ENCODE measurements around the gene ADGRV1.
A peak's percentile ranks its signal among the peaks of the same experiment; 100 is the strongest.

Gene ADGRV1

DNA sequence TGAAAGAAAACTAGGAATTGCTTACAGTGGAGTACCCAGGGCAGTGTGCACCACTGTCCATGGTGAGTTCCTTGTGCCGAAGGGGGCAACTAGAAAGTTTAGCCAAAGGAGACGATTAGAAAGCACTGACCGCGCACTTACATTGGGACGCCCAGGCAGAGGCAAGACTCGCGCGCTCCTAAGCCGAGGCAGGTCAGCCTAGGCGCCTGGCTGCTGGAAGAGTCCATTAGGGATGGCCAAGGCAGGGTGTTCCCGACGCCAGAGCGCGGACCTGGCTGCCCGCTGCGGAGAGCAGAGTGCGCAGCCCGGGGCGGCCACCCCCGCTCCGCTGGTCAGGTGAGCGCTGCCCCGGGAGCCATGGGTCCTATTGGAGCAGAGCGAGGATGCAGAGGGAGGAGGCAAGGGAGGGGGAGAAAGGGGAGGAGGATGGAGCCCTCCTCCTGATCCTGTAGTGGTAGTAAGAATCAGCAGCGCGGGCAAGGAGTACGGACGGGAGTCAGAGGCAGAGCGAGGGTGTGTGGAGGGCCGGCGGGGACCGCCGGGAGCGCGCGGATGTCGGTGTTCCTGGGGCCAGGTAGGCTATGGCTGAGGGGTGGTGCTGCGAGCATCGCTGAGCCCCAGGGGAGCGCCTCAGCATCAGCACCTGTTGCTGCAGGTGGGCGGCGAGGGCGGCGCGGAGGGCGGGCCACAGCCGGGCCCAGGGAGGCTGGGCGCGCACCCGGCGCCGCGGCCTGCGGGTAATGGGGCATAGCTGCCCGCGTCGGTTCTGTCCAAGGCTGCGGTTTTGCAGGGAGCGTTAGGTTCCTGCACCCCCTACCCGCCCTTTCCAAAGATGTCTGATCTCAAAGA, at the start of gene ADGRV1:
Gene ADGRV1, plus strand, starts transcription at position 454 of the 849 bp plus-strand sequence. Its CDS starts 99 bp downstream, at position 553.
- peak; percentile 97 for DNase-seq

DNA sequence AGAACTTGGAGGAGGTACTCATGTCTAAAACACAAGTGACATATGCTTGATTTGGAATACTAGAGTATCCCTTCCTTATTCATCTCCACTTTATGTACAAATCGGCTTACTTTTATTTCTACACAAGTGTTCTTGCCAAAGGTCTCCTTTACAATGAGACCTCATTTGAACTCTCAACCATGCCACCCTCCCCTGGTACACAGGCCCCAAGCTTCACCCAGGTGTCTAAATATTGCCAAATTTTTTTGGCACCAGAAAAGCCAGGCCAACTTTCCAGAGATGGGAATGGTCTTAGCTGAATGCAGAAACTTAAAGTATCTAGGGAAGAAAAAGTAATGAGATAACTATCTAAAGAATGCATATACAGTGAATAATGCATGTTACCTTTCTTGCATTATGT, 48.2 kb upstream of the ADGRV1 start:
- no peak for DNase-seq

- no peak for DNase-seq
Measured at GRCh38 chr5:90514520-90514919, 44.1 kb upstream of the ADGRV1 start.

DNA sequence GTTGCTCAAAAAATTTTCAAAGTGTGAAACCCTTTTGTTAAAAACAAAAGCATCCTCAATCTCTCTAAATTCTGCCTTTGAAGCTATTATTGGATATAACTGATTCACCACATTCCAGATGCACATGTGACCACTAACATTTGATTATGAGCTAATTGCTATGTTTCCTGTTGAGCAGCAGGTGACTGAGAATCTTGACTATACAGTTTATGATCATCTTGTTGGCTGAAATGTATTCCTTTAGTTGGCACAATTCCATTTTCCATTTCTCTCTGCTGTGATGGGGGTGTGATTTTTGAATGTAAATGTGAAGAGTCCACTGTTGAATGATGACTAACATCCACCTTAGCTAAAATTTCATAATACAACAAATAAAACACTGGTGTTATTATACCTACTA, 39.9 kb upstream of the ADGRV1 start:
- DNase-seq = peak; percentile 42 to 50

DNA sequence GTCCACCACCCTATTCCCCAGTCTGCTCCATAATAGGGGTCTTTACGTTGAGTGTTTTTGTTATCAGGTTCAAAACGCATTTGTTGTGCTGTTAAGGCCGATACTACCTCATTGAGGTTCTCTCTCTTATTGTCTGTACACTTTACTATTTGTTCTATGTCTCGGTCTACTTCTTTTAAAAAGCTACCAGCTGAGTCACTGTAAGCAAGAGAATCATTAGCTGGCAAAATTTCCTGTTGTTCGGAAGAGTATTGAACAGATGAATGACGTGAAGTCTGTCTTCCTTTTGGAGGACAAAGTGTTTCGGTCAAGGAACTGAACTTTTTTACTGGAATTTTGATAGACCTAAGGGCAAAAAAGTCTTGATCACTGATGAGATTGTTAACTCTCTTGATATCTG, 39.5 kb upstream of the ADGRV1 start:
- DNase-seq = peak in 1 of 2 experiments; percentile 35

DNA sequence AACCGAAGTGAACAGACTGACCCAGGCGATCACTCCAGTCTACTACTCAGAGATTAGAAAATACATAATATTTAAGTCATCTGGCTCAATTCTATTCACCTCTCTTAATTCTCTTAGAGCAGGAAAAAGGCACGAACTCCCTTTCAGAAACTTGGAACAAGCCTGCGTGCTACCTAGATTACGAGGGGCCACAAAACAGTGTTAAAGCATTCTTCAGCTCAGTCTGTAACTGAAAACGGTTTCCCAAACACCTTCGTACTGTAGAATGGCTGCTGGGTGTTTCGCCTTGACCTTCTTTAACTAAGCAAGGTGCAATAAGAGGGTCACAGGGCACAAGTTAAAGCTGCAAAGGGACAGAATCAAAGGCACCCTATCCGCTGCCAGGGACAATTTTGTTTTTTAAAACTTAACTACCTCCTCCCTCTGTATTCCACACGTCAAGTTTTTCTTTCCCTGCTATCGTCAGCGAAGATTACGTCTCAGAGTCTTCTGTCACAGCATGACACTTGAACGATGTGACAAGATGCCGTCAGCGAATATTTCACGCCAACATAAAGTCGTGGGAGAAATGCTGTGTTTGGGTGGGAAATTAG, 29.9 kb upstream of the ADGRV1 start:
- no peak for DNase-seq

GRCh38 chr5:90529194-90529938, 29.2 kb upstream of the ADGRV1 start, which contains the start of gene LYSMD3:
TSS of gene LYSMD3 (minus strand) at chr5:90529584. CDS start at chr5:90525289, 4,295 bp downstream.
- DNase-seq = peak; percentile 94 to 95

DNA sequence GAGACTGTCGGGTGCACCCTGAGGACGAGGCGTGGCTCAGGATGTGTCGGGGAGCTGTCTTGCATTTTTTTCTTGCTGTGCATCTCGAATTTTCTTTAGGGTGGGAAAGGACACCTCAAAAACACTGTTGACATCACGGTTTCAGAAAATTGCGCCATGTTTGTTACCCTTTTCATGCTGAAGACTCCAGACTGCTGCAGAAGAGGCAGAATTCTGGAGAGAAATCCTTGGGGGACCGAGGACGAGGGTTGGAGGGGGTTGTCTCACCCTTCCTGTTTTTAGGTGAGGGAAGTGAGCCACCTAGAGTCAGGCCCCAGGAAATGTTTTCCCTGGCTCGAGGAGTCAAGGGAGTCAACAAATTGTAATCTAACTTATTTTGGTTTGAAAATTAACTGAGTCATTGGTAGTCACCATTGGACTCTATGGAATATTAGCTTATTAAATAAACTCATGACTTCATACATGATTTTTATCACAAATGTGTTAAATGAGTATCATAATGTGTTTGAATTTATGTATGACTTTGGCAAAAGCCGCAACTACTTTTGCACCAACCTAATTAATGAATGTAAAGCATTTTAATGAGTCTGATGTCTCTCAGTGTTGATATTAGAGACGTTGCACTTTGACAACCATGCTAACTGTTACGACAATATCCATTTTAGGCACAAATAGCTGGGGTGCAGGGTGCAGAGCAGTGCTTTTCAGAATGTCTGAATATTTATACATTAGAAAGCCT, 28.5 kb upstream of the ADGRV1 start:
- DNase-seq = peak; percentile 74 to 77

DNA sequence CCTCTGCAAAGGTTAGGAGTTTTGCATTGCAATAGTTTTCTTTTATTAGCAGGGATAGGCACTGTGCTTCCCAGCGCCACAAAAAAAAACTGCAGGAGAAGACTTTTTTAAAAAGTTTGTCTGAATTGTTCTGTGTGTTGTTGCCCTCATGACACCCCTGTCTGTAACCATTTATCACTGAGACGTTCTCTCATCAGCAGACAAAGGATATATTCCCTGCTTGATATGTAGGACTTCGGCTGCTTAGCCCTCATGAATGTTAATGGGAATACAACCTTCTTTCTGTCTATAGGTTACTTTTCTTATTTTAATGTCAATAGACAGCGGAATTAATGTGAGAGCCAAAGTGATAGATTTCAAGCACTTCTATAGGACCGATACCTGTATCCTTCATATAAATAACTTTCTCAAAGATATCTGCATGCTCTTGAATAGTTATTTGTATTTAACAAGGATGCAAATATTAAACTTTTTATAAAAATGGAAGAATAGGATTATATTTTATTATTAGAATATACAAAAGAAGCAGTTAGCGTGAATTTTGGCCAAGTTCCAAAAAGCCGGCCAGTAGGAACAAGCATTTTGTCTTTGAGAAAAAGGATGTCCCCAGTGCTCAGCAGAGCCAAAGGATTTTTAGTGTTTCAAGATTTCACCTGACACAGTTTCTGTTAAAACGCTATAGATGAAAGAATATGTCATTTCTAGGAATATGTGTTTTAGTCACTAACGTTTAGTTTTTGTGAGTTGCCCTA, 27.7 kb upstream of the ADGRV1 start:
- peak; percentile 12 to 18 for DNase-seq

- DNase-seq = no peak
Measured at GRCh38 chr5:90533794-90534193, 24.8 kb upstream of the ADGRV1 start.

GRCh38 chr5:90534922-90535321, 23.7 kb upstream of the ADGRV1 start:
- DNase-seq = no peak

DNA sequence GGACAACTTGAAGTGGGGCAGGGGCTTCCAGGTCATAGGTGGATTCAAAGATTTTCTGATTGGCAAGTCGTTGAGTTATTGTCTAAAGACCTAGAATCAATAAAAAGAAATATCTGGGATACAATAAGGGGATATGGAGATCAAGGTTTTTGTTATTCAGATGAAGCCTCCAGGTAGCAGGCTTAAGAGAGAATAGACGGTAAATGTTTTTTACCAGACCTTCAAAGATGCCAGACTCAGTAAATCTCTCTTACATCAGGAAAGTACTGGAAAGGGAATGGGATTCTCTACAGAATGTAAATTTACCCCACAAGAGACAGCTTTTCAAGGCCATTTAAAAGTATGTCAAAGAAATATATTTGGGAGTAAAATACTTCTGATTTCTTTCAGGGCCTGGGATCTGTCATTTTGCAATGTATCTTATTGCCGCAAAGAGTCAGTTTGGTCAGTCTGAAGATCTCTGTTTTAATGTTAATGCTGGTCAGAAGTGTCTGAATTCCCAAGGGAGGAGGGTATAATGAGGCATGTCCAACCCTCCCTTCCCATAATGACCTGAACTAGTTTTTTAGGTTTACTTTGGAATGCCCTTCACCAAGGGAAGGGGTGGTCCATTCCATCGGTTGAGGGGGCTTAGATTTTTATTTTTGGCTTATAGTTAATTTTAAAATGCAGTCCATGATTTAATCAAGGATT, 15.6 kb upstream of the ADGRV1 start:
- no peak for DNase-seq

DNA sequence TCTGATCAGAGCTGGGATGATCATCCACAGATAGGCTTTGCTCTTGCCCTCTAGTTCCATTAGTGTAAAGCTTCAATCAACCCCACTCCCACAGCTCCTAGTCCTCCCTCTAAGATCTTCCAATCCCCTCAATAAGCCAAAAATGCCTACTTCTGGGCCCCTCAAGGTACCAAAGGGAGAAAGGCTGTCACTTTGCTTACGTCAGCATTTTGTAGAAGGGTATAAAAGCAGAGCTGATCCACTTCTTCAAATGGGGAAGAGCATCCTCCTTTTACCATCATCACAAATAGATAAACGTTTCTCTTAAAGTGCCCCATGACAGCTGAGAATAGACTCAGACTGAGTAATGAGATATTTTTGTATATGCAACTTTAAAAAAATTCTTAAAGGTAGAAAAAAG, 13.1 kb upstream of the ADGRV1 start:
- no peak for DNase-seq

- no peak for DNase-seq
Measured at GRCh38 chr5:90546216-90546837, 12.3 kb upstream of the ADGRV1 start.

- peak in 1 of 2 experiments; percentile 16 for DNase-seq
Measured at GRCh38 chr5:90547072-90547536, 11.5 kb upstream of the ADGRV1 start.

GRCh38 chr5:90548069-90548593, 10.5 kb upstream of the ADGRV1 start:
- peak; percentile 93 to 94 for DNase-seq

DNA sequence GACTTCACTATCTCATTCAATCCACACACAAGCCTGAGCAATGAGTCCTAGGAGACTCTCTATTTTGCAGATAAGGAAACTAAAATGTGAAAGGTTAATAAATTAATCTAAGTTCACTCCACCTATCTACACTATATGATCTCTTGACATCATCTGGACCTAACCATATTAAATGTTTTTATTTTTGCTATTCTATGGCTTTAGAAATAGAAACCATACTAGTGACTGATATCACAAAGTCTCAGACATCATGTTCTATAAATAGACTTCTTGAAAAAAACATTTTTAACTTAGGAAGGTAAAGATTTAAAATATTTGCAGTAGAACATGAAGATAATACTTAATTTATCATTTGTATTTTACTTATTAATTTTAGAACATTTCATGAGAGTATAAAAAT, 9.4 kb upstream of the ADGRV1 start:
- no peak for DNase-seq

- no peak for DNase-seq
Measured at GRCh38 chr5:90549729-90550275, 8.8 kb upstream of the ADGRV1 start.

DNA sequence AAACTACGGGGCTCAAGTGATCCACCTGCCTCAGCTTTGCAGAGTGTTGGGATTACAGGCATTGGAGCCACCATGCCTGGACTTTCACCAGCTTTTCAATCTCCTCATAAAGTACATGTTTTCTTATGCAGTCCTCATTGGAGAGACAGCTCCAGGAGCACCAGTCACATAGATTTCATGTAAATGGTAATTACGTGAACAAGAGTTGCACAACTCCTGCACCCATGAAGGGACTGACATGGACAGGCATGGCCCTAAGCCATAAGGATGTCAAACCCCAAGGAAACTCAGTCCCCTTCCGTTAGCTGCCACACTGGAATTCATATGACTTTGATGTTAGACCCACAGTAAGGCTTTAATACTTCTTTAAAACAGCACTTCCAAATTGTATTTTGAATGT, 7.6 kb upstream of the ADGRV1 start:
- no peak for DNase-seq

DNA sequence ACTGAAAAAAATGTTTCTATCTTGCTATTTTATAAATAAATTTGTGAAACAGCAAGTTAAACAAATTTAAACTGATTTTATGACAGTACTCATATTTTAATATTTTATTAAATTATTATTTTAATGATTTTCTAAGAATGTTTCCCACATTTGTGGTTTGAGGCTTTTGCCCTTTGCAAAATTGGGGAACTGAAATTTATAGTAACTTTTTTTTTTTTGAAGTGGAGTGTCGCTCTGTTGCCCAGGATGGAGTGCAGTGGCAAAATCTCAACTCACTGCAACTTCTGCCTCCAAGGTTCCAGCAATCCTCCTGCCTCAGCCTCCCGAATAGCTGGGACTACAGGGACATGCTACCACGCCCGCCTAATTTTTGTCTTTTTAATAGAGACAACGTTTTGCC, 7.2 kb upstream of the ADGRV1 start:
- DNase-seq = no peak

Data from SHP77 (cell line).